Renal cortical epithelial cell (primary cell): Measurements from ENCODE around the gene UBR3. TPM values are rescaled to one million over a fixed set of nuclear protein-coding genes. Genes with fewer than 3 reads are reported as not detected.
"Not testable (repeated sequence)": the region's sequence is repeated elsewhere in the genome, so short reads cannot be mapped to it uniquely, and the experiment has no call there.

Experiments used
- DNase-seq: peaks from one replicate; pipeline ENCODE4 v3.0.0-alpha.2; 2011; ENCODE audit warnings: low read depth
- total RNA-seq: library from RNA; depleted of rRNA; stranded (reverse); fragments of >200 nt; gene quantifications from 2 replicates; pipeline ENCODE4 v1.2.3, GENCODE V29; 2014

UBR3 gene
- total RNA-seq, 1 donor from 2014 or later: 47.9 TPM

GRCh38 chr2:169866230-169866629 lies 39.0 kb downstream of the UBR3 start:
- not testable (repeated sequence) for DNase-seq

- no peak for DNase-seq
Observed at GRCh38 chr2:169867579-169867978, 40.3 kb downstream of the UBR3 start.

GRCh38 chr2:169868951-169869350 lies 41.7 kb downstream of the UBR3 start:
- DNase-seq: no peak

- DNase-seq: not testable (repeated sequence)
Observed at GRCh38 chr2:169871369-169871768, 44.1 kb downstream of the UBR3 start.

GRCh38 chr2:169871994-169872393 lies 44.7 kb downstream of the UBR3 start:
- DNase-seq: no peak

GRCh38 chr2:169877398-169877797 lies 50.1 kb downstream of the UBR3 start:
- DNase-seq: peak; percentile 41

GRCh38 chr2:169887120-169887519 lies 59.9 kb downstream of the UBR3 start:
- no peak for DNase-seq

GRCh38 chr2:169891593-169892298 lies 64.5 kb downstream of the UBR3 start:
- DNase-seq: no peak

GRCh38 chr2:169892951-169893350 lies 65.7 kb downstream of the UBR3 start:
- DNase-seq: no peak

- peak; percentile 51 for DNase-seq
Observed at GRCh38 chr2:169895294-169895985, 68.2 kb downstream of the UBR3 start.

GRCh38 chr2:169897834-169898233 lies 70.6 kb downstream of the UBR3 start:
- no peak for DNase-seq

- not testable (repeated sequence) for DNase-seq
Observed at GRCh38 chr2:169900103-169900502, 72.8 kb downstream of the UBR3 start.

GRCh38 chr2:169900686-169901085 lies 73.4 kb downstream of the UBR3 start:
- DNase-seq: no peak

GRCh38 chr2:169906731-169907130 lies 79.5 kb downstream of the UBR3 start:
- no peak for DNase-seq

- no peak for DNase-seq
Observed at GRCh38 chr2:169909376-169909775, 82.1 kb downstream of the UBR3 start.

- no peak for DNase-seq
Observed at GRCh38 chr2:169910109-169910799, 83.0 kb downstream of the UBR3 start.

GRCh38 chr2:169911119-169911518 lies 83.9 kb downstream of the UBR3 start:
- no peak for DNase-seq

GRCh38 chr2:169916623-169917022 lies 89.4 kb downstream of the UBR3 start:
- DNase-seq: no peak

GRCh38 chr2:169923977-169924376 lies 96.7 kb downstream of the UBR3 start:
- DNase-seq: no peak

- DNase-seq: no peak
Observed at GRCh38 chr2:169925968-169926367, 98.7 kb downstream of the UBR3 start.

- peak; percentile 56 for DNase-seq
Observed at GRCh38 chr2:169928463-169928864, 101.2 kb downstream of the UBR3 start.

GRCh38 chr2:169933124-169933711 lies 106.0 kb downstream of the UBR3 start:
- DNase-seq: peak; percentile 60
